ENCODE results near the gene LHX8.

DNA sequence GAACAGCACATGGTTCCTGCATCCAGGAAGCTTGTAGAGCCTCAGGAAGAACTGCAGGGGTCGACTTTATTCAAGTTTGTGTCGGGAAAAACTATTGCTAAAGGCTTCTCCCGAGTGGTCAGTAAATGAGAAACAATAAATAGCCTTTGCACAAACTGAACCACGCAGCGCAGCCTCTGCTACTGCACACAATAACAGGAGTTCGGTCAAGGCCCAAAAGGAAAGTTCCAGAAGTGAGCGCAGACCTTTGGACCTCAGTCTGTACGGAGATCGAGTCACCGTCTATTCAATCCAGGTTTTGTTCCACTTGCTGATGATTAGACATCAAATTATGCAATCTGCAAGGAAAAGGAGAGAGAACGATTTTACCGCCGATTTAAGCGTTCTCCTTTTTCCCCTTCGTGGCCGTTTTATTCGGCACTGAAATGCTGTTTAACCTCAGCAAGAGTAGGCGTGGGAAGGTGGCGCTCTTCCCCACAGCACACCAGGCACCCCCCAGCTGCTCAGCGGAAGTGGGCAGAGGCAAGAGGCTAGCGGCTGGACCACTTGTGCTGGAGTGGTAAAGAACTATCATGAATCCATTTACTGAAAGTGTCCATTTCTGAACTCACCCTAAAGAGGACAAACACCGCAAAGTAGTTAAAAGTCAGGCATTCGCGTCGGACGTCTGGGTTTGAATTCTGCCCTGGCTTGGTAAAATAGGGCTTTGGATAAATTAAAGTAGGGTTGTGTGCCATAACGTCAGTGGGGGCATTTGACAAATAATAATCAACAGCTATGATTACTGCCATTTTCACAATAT, 6.1 kb upstream of the LHX8 start:
- TF ChIP-seq, protein P1, sequence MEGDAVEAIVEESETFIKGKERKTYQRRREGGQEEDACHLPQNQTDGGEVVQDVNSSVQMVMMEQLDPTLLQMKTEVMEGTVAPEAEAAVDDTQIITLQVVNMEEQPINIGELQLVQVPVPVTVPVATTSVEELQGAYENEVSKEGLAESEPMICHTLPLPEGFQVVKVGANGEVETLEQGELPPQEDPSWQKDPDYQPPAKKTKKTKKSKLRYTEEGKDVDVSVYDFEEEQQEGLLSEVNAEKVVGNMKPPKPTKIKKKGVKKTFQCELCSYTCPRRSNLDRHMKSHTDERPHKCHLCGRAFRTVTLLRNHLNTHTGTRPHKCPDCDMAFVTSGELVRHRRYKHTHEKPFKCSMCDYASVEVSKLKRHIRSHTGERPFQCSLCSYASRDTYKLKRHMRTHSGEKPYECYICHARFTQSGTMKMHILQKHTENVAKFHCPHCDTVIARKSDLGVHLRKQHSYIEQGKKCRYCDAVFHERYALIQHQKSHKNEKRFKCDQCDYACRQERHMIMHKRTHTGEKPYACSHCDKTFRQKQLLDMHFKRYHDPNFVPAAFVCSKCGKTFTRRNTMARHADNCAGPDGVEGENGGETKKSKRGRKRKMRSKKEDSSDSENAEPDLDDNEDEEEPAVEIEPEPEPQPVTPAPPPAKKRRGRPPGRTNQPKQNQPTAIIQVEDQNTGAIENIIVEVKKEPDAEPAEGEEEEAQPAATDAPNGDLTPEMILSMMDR (IDR thresholded peaks at IDR 0.05), result no peak
- TF ChIP-seq POLR2A (IDR thresholded peaks at IDR 0.05), result no peak
